ENCODE data around the gene SNPH.

The SNPH gene

DNA sequence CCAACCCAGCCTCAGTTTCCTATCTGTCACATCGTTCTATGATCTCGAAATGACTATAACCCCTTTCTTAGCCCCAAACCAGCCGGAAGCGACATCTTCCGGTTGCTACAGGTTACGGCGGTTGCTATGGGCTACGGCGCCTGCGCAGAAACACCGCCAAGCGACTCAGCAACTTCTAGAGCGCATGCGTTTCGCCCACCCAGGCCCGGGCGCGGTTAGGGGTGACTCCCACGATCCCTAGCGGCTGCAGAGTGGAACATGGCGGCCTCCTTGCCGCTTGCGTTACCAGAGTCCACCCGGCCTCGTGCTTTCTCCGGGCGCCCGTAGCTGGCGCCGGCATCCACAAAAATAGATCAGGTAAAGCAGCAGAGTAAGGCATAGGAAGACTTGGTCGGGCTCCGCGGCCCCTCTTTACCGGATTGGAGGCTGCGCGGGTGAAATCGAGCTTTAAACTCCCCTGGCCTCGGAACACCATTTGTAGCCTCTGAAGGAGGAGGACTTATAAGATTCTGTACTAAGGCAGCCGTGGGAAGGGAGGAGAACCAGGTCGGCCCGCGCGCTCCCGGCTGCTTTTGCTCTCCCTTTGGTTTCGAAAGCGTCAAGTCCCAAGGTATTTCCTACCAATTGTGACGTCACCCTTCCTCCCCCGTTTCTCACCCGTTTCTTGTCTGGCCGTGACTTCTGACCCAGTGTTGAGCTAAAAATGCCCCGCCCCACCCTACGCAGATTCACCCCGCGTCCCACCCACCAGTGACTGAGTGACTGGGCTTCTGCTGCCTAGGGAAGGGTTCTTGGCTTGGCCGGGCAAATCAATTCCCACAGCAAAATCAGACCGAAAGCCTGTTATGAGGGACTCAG, 59.3 kb downstream of the SNPH start:
- peak; percentile 91 to 94 for DNase-seq

DNA sequence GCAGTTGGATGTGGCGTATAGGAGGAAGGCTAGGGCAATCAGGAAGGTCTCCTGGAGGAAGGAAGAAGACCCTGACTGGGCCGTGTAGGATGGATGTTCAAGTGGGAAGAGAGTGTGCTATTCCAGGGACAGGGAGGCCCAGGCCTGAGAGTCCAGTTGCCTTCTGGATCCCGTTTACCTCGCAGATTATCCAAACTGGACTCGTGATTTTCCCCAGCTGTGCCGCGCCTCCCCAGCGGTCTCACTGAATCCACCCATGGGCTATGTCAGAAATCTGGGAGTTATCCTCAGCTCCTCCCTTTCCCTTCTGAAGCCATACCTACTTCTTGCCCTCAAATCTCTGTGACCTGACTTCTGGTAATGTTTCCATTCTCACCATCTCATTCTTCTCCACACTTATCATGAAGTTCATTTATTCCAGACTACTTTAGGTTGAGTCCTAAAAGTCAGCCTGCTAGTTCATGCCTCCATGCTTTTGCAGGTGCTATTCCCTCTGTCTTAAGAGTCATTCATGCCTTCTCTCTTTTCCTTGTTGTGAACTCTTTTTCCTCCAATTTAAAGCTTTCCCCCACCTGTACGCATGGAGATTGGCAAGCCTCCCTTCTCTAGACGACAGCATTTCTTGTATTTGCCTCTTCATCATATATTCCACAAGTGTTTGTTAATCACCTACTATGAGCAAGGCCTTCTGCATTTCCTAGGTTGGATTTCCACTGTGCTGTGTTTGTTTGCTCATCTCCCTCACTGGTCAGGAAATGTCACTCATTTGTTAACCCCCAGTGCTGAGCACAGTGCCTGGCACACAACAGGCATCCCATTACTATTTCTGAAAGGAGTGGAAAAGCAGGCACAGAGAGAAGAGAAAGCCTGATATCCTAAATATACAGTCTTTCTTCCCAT, 60.2 kb downstream of the SNPH start:
- DNase-seq: no peak

DNA sequence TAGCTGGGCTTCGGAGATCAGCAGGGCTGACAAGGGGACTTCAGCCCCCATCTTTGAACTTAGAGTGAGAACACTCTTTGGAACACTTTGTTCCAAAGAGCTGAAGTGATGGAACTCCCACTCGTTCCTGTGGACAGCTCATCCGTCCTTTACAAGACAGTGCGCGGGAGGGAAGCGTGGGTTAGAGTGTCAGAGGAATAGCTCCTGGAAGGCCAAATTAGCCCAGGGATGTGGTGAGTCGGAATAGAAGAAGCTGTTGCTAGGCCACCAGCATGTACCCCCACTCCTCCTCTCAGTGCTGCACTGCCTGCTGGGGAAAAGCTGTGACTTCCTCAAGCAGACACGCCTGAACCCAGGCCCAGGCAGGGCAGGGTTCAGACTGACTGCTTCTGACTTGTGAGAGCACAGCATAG, 61.2 kb downstream of the SNPH start:
- DNase-seq: no peak

DNA sequence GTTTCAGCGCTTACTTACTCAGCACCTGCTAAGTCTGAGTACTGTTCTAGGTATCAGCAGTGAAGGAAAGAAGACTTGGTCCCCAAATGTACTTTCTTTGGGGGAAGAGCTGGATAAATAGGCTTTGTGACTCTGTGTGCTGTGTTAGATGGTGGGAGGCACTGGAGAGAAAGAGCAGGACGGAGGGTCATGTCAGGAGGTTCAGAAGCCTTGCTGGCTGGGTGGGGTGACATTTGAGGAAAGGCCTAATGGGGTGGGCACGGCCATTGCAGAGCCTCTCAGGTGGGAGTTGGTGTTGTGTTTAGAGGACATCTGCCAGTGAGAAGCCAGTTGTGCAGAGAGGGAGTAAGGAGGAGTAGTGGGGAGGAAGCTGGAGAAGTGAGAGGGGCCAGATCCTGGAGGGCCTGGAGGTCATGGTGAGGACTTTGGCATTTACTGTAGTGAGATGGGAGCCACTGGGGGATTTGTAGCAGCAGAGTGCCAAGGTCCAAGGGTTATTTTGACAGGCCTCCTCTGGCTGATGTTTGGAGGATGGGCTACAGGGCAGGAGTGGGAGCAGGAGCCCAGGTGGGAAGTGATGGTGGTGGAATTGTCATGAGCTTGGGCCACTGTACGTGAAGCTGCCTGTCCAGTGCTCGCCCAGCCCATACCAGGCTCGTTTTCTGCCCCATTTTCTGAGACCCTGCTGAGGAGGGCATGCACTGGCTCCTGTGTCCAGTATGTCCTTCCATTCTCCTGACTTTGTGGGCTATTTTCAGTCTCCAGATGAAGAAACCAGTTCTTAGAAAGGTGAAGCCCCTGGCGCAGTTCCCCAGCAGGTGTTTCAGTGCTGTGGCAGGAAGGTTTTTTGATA, 62.0 kb downstream of the SNPH start:
- no peak for DNase-seq

DNA sequence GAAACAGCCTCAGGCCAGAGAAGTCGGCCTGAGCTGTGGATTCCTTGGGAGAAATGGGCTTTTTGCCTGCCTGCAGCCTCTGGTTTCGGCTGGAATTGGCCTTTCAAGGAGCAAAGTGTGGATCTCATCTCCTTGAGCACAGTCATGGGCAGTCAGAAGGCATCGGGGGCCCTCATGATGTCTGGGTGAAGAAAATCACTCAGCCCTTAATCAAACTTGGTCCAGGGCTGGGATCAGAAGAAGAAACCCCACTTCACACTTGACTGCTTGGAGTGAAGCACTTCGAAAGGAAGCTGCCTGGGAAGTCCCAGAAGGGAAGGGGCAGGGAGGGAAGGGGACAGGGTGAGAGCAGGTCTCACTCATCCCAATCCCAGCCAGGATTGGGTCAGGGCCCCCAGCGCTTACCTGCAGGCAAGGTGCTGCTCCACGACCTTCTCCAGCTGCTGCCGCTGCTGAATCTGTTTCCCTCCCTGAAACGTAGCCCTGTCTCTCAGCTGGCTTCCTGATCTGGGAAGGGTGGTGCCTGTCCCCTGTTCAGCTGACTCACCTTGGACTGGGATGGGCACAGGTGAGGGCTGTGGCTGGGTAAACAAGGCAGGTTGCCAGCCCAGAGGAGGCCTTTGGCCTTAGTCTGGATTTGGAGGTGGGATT, 62.7 kb downstream of the SNPH start, which contains the start of gene SDCBP2:
Gene SDCBP2, minus strand, starts transcription at position 460 of the 651 bp plus-strand sequence. CDS start 8,723 bp downstream, outside the sequence.
- DNase-seq: no peak

DNA sequence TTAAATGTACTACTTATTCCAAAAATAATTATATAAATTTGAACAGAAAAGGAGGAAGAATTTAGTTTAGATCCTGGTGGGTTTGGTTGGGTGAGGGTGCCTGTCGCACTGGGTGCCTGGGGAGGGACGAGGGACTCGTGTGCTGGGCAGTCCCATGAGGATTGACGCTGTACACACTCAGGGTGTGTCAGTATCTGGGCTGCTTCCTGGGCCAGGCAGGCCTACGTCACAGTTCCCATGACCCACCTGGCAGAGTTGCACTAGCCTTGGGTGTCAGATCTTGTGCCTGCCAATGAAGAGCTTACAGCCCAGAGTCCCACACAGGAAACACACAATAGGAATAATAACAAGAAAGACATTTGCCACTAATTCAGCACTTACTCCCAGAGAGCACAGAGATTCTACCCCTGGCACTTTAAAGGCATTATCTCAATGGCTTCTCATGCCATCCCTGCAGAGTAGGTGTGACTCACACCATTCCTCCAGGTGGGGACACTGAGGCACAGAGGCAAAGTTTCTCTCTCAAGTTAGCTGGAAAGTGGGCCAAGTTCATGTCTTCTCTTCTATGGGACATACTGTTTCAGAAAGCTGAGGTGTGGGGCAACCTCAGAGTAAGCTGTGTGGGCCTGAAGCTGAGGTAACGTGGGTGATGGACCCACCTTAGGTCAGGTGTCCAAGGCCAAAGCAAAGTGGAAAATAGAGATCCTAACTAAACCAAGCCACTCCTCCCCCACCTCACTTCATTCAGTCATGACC, 64.2 kb downstream of the SNPH start:
- no peak for DNase-seq

DNA sequence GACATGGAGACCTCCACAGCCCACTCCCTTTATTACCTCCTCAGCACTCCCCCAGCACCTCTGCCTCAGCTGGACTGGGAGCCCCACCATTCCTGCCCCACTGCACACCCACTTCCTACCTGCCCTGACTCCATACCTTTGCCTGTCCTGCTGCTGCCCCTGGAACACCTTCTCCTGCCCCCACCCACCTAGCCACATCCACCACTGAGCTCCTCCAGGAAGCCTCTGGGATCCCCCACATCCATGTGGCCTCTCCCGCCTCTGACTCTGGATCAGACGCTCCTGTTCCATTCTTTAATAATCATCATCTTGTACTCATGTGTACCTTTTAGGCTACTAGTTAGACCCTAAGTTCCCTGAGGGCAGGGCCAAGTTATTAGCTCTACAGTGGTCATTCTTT, 65.0 kb downstream of the SNPH start:
- no peak for DNase-seq

DNA sequence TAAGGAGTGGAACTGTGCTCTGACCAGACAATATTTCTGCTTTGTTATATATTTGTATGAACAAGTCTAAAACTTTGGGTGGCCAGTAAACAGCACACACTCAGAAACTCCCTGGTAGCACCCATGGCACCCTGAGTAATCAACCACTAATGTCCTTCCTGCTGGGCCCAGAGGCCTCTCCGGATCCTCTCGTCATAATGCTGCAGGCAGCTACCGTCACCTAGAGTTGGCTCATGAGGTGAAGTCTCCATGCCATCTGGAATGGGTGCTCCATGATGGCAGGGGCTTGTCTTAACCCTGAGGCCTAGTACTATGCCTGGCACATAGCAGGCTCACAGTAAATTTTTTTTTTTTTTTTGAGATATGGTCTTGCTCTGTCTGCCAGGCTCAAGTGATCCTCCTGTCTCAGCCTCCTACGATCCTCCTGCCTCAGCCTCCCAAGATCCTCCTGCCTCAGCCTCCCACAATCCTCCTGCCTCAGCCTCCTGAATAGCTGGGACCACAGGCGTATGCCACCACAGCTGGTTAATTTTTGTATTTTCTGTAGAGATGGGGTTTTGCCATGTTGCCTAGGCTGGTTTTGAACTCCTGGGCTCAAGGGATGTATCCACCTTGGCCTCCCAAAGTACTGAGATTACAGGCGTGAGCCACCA, 65.8 kb downstream of the SNPH start:
- DNase-seq: no peak

DNA sequence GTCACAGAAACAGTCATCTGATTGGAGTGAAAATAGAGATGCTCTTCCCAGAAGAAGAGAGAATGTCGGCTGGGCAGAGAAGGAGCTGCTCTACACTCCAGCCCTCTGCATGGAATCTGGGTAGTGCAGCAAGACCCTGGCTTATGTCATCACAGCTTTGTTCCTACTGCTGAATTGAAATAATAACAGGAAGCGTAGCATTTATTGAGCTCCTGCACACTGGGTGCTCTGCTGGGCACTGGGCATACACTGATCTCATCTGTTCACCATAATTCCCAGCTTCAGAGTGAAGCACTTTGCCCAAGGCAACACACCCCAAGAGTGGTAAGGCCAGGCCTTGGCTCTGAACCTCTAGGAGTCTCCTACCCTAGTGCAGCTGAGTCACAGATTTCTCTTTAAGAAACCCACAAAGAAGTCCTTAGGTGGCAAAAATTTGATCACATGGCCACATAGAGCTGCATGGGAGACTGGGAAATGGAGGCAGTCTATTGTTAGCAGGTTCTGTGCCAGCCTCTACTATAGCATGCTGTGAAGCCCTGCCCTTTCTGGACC, 66.7 kb downstream of the SNPH start:
- DNase-seq: no peak

DNA sequence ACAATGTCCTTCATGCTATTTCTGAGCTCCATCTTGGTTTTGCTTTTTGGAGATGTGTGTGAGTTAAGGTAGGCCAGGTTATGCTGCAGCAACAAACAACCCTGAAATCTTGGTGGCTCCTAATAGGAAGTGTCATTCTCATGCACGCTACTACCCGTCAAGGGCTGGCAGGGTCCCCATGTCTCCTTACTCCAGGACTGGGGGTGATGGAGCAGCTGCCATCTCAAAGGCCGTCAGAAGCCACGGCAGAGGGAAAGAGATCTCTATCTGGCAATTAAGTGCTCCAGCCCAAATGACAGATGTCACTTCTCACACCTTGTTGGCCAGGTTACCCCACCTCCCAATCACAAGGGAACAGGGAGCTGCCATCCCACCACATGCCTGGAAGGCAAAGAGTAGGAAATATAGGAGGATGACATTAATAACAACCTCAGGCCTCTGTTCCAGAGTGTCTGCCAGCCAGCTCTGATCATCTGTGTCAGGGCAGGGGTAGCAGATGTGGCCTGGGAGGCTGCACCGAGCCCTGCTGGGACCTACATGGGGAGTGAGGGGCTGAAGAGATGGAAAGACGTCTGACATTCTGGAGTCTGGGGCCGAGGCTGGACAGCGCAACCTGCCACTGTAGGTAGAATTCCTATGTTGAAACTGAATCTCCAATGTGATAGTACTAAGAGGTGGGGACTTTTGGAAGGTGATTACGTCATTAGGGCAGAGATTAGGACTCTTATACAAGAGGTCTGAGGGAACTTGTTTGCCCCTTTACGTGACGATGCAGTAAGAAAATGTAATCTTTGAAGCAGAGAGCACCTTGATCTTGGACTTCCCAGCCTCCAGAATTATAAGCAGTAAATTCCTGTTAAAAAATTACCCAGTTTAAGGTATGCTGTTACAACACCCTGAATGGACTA, 67.6 kb downstream of the SNPH start:
- DNase-seq: no peak

DNA sequence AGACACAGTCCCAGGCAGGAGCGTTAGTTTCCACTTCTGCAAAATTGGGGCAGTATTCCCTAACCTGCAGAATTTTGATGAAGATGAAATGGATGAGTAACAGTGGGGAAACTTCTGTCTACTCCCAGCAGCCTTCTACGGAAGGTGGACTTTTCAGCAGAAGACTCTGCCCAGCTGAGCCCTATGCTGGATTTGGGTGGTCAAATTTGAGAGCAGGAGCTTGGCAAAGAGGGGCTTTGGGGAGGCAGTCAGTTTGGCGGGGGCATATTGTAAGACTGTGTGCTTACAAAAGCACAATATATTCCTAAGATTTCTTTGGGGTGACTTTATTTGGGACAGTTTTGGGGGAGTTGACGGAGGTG, 68.3 kb downstream of the SNPH start:
- DNase-seq: no peak

DNA sequence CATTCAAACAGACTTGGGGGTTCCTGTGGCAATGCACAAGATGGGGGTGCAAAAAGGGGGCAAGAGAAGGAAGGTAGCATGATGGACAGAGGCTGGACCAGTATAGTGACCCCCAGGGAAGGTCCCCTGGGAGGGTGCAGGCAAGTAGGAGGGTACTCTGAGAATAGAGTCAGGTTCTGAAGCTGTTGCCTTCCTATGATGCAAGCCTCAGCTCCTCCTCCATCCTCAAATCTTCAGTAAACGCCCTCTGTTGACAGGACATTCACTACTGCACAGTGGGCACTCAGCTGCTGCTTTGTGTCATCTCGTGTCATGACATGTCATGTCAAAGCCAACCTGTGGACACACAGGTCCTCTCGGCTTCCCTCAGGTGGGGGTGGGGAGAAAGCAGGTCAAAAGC, 68.7 kb downstream of the SNPH start:
- DNase-seq: no peak

DNA sequence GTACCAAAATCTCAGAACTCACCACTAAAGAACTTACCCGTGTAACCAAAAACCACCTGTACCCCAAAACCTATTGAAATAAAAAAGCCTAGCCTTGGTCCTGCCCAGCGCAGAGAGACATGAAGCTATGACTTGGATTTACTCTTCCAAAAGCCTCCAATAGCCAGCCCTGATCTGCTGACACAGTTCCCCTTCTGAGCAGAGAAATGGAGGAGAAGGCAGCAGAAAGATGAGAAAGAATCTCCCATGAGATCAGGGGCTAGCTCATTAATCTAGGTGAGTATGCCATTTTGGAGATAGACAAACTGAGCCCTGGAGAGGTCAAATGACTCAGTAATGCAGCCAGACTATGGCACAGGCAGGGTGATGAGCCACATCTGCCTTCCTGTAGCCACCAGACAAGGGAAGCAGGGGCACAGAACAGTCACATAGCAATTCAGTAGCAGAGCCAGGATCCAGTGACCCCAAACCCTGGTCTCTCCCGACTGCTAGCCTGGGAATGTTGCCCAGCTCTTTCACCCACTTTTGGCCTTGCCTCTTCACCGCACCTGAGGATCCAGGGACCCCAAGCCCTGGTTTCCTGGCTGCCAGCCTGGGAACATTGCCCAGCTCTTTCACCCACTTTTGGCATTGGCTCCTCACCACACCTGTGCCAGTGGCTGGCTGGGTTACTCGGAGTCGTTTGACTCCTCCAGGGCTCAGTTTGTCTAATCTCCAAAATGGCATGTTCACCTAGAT, 70.0 kb downstream of the SNPH start:
- no peak for DNase-seq

DNA sequence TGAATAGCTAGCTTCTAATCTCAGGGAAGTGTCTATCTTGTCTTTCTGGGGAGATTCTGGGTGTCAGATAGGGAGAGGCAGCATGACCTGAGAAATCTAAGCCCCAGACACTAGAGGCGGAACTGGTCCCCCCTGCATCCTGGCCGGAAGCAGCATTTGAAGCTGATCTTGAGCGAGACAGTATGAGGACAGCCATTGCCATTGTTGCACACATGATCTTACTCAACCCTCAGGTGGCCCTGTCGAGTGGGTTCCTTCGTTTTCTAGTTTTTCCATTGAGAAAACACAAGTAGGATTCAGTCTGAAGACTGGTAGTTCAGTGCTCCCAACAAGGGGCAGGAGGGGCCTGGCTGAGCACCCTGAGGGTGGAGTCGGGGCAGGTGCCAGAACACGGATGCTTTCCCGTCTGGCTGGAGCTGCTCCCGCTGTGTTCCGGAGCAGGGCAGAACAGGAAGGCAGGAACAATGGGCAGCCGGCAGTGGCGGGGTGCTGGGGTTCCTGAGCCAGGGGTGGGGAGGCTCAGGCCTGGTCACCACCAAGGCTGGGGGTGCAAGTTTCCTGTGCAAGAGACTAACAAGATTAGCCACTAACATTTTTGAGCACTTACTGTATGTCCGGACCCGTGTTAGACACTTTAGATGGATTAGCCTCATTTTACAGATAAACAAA, 70.7 kb downstream of the SNPH start:
- no peak for DNase-seq

DNA sequence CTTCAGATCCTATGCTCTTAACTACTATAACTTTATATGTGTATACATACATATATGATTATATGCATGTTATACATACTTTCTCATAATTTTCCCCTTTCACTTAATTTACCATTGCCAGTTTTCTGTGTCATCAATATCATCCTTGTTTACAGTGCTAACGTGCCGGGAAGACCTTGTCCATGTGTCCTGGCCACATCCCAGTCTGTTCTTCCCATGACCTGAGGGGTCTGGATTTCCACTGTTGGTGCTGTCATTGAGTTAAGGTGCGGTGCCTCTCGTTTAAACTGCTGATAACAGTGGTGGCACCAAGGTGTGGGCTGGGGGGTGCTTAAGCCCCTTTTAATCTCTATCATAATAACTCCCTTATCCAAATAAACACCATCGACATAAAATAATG, 71.3 kb downstream of the SNPH start:
- DNase-seq: no peak

DNA sequence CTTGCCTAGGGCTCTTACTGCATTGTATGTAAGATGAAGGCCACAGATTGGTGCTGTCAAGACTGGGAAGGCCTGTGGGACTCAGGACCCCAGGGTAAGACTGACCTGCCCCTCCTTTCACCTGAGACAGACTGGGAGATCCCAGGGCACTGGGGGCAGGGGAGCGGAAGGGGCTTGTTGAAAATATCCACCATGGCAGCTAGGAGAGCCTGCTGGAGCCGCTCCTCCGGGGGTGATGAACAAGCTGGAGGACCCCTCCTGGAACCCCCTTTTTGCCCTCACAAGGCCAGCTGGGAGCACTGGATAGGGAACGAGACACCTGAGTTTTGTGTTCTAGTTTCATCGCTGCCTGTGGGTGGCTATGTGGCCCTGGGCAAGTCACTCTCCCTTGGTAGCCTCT, 72.0 kb downstream of the SNPH start:
- no peak for DNase-seq

DNA sequence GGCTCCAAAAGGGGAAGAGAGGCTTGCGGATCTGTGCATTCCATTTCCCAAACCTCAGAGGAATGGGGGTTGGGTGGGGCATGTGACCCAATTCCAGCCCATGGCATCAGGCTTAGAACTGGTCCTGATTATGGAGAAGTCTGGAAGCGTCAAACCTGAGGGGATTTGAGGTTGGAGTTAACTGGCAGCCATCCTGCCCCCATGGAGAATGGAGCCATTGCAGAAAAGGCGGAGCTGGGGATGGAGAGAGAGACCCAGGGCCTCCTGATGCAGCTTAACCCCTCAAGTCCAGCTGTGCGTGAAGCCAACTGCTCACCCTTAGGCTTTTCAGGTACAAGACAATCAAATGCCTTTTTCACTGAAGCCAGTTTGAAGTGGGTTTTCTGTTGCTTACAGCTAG, 72.7 kb downstream of the SNPH start:
- no peak for DNase-seq

DNA sequence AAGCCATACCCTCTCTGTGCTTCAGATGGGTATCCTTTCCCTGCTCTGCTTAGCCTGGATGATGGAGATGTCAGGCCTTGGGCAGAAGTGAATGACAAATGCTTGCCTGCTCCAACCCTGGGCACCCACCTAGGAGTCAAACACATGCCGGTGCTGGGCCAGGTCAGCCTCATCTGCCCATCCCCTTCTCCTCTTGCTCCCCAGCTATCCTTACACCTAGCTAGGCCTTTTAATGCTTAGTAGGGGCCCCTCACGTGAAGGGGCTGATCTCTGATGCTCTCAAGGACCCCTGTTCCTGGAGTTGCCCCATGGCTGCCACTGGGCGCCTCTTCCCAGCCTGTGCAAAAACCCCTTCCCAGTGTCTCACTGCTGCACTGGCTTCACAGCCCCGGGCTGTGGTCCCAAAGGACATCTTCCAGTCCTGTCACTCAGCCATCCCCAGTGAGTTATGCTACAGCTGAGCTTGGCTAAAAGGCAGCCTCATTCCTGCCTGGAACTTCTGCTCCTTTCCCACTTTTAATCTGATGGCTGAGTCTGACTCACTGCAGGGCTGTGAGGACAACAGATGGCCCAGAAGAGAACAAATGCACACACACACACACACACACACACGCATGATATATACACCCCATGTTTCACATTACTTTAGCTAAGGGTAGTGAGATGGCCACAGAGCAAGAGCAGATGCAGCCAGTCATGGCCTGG, 75.6 kb downstream of the SNPH start:
- no peak for DNase-seq
